ENCODE results near the gene LZTS2. TPM values are rescaled to one million over a fixed set of nuclear protein-coding genes. Genes with fewer than 3 reads are reported as not detected.

The LZTS2 gene
- total RNA-seq, 1 experiment from 2014 or later, result 11.3 TPM

DNA sequence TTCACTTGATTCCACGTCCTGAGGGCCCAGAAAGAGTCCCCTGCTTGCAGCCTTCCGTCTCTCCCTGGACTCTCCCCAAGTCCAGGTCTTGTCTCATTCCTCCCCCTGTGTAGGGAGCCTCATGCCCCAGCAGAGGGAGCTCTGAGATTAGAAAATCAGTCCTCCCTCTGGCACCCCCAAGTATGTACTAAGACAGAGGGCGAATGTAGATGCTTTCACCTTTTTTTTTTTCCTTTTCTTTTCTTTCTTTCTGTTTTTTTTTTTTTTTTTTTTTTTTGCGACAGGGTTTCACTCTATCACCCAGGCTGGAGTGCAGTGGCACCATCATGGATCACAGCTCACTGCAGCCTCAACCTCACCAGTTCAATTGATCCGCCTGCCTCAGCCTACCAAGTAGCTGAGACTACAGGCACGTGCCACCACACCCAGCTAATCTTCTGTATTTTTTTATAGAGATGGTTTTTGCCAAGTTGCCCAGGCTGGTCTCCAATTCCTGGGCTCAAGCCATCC lies 41.7 kb downstream of the LZTS2 start:
- Histone ChIP-seq H3K79me2 (ENCODE audit: low read length) (no peaks in the 10 kb centered on the region), H2AFZ (ENCODE audit: low read length) (no peak overlapping the region), H3K9ac (ENCODE audit: low read length) (no peak overlapping the region), H3K9me2 (replicated peaks; ENCODE audit: insufficient read depth, low read length) (no peaks in the 10 kb centered on the region), H3K4me3 (ENCODE audit: low read length) (no peak overlapping the region), H3K4me2 (ENCODE audit: low read depth, low read length, poor library complexity, severe bottlenecking) (no peak overlapping the region), H3K9me3 (ENCODE audit: low read length) (no peaks in the 10 kb centered on the region), H3K27me3 (ENCODE audit: low read length) (no peaks in the 10 kb centered on the region), H4K20me1 (ENCODE audit: insufficient read depth, low read depth, low read length) (no peaks in the 10 kb centered on the region), H3K4me1 (ENCODE audit: low read length) (peaks cover 22% of the 10 kb centered on the region), H3K27ac (ENCODE audit: low read length) (no peak overlapping the region), H3K36me3 (ENCODE audit: insufficient read depth, low read length) (no peaks in the 10 kb centered on the region)
- peak; percentile 93 for DNase-seq

DNA sequence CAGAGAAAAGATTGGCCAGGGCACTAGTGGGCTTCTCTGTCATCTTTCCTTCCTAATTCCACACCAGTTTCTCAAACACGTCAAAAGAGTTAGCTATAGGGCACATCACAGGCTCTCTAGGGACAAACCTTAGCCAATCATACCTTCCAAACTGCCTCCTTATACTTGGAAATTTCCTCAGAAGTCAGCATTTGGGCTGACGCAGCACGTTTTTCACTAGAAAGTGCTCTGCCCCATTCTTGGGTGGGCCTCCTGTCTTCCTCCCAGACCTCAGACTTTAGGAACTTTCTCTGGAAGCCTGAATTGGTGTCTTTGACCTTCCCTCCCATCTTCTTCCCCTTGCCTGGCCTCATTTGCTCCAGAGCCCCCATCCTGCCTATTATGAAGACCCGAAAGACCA lies 42.5 kb downstream of the LZTS2 start:
- H4K20me1 ChIP-seq (ENCODE audit: insufficient read depth, low read depth, low read length), result no peaks in the 10 kb centered on the region
- no peaks in the 10 kb centered on the region for H3K9me3 ChIP-seq (ENCODE audit: low read length)
- H3K79me2 ChIP-seq (ENCODE audit: low read length), result no peaks in the 10 kb centered on the region
- peak overlapping the region; percentile 73 for H3K4me3 ChIP-seq (ENCODE audit: low read length)
- peak overlapping the region; percentile 74 for H3K9ac ChIP-seq (ENCODE audit: low read length)
- DNase-seq, result no peak
- H3K36me3 ChIP-seq (ENCODE audit: insufficient read depth, low read length), result no peaks in the 10 kb centered on the region
- H3K4me2 ChIP-seq (ENCODE audit: low read depth, low read length, poor library complexity, severe bottlenecking), result peak overlapping the region; percentile 85
- peak overlapping the region; percentile 96 for H2AFZ ChIP-seq (ENCODE audit: low read length)
- H3K4me1 ChIP-seq (ENCODE audit: low read length), result peaks cover 22% of the 10 kb centered on the region
- H3K27me3 ChIP-seq (ENCODE audit: low read length), result no peaks in the 10 kb centered on the region
- H3K9me2 ChIP-seq (replicated peaks; ENCODE audit: insufficient read depth, low read length), result no peaks in the 10 kb centered on the region
- H3K27ac ChIP-seq (ENCODE audit: low read length), result 0 out of 2 replicates have a peak overlapping the region, but pooled peaks have one; percentile 39

DNA sequence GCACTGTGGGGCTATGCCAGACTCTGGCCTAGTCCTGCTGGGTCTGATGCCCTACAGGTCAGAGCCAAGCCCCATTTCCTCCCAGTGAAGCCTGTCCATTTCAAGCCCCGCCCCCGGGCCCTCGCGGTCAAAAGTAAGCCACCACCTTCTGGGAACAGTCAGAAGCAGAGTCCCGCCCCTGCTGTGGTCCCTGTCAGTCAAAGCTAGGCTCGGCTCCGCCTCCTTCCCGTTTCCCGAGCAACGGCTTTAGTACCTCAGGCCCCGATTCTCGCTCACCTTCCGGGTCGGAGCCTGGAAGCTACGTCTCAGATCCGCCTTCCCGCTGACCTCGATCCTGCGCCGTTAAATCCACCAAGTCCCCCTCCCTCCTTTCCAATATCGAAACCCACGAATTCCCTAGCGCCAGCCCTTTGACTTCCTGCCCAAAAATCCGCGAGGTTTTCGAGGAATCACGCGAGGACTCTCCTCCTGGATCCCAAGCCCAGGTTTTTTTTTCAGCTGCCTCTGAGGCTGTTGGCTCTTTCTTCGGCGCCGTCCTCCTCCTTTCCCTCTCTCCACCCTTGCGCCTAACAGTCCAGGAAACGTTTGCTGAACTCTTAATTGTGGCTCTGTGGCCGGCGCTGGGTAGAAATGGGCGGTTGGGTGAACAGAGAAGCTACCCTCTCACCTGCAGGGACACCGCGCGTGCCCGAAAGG lies 43.2 kb downstream of the LZTS2 start:
- Histone ChIP-seq H3K4me3 (ENCODE audit: low read length) (peak overlapping the region; percentile 73), H3K9me3 (ENCODE audit: low read length) (no peaks in the 10 kb centered on the region), H3K27ac (ENCODE audit: low read length) (no peak overlapping the region), H3K27me3 (ENCODE audit: low read length) (no peaks in the 10 kb centered on the region), H3K79me2 (ENCODE audit: low read length) (no peaks in the 10 kb centered on the region), H3K4me1 (ENCODE audit: low read length) (peaks cover 22% of the 10 kb centered on the region), H2AFZ (ENCODE audit: low read length) (peak overlapping the region; percentile 96), H4K20me1 (ENCODE audit: insufficient read depth, low read depth, low read length) (no peaks in the 10 kb centered on the region), H3K4me2 (ENCODE audit: low read depth, low read length, poor library complexity, severe bottlenecking) (peak overlapping the region; percentile 85), H3K9ac (ENCODE audit: low read length) (peak overlapping the region; percentile 74), H3K36me3 (ENCODE audit: insufficient read depth, low read length) (no peaks in the 10 kb centered on the region), H3K9me2 (replicated peaks; ENCODE audit: insufficient read depth, low read length) (no peaks in the 10 kb centered on the region)
- DNase-seq, result peak; percentile 98

DNA sequence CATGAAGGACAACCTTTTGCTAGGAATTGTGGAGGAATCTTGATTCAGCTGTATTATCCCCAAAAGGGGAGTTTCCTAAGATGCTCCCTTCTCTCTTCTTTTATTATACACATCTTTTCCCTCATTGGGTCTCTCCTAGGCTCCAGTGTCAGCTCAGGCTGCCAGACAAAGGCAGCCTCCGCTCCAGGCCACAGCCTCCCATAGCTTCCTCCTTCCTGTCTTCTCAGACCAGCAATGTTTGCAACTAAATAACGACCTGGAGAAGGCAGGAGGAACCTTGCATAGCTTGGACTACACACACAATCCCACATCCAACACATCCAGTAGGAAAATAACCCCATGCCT lies 43.7 kb downstream of the LZTS2 start:
- Histone ChIP-seq H3K4me3 (ENCODE audit: low read length) (peak overlapping the region; percentile 73), H3K9me2 (replicated peaks; ENCODE audit: insufficient read depth, low read length) (no peaks in the 10 kb centered on the region), H4K20me1 (ENCODE audit: insufficient read depth, low read depth, low read length) (no peaks in the 10 kb centered on the region), H3K9ac (ENCODE audit: low read length) (peak overlapping the region; percentile 74), H2AFZ (ENCODE audit: low read length) (peak overlapping the region; percentile 96; the same call in 1 of the 2 replicates), H3K9me3 (ENCODE audit: low read length) (no peaks in the 10 kb centered on the region), H3K79me2 (ENCODE audit: low read length) (no peaks in the 10 kb centered on the region), H3K27ac (ENCODE audit: low read length) (no peak overlapping the region), H3K27me3 (ENCODE audit: low read length) (no peaks in the 10 kb centered on the region), H3K4me2 (ENCODE audit: low read depth, low read length, poor library complexity, severe bottlenecking) (peak overlapping the region; percentile 85), H3K36me3 (ENCODE audit: insufficient read depth, low read length) (no peaks in the 10 kb centered on the region), H3K4me1 (ENCODE audit: low read length) (peaks cover 22% of the 10 kb centered on the region)
- no peak for DNase-seq

DNA sequence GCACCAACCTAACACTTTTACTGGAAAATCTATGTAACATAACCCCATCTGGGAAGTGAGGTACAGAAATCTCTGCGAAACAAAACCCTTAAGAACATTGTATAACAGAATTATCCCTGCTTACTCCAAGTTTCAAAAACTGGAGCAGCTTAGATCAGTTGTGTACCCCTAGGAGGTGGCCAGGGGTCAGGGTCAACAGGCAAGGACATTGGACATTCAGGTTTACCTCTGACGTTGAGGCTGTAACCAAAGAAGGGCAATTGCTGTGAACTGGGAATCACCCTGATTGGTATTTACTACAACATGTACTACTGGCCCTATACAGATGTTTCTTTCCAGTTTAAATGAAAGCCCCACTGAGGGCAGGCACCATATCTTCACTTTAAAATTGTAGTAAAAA lies 44.5 kb downstream of the LZTS2 start:
- DNase-seq, result no peak
- Histone ChIP-seq H2AFZ (ENCODE audit: low read length) (no peak overlapping the region), H3K4me1 (ENCODE audit: low read length) (peaks cover 22% of the 10 kb centered on the region), H3K9me3 (ENCODE audit: low read length) (no peaks in the 10 kb centered on the region), H3K4me3 (ENCODE audit: low read length) (no peak overlapping the region), H3K27ac (ENCODE audit: low read length) (no peak overlapping the region), H3K27me3 (ENCODE audit: low read length) (no peaks in the 10 kb centered on the region), H4K20me1 (ENCODE audit: insufficient read depth, low read depth, low read length) (no peaks in the 10 kb centered on the region), H3K4me2 (ENCODE audit: low read depth, low read length, poor library complexity, severe bottlenecking) (no peak overlapping the region), H3K9ac (ENCODE audit: low read length) (no peak overlapping the region), H3K79me2 (ENCODE audit: low read length) (no peaks in the 10 kb centered on the region), H3K36me3 (ENCODE audit: insufficient read depth, low read length) (no peaks in the 10 kb centered on the region), H3K9me2 (replicated peaks; ENCODE audit: insufficient read depth, low read length) (no peaks in the 10 kb centered on the region)

DNA sequence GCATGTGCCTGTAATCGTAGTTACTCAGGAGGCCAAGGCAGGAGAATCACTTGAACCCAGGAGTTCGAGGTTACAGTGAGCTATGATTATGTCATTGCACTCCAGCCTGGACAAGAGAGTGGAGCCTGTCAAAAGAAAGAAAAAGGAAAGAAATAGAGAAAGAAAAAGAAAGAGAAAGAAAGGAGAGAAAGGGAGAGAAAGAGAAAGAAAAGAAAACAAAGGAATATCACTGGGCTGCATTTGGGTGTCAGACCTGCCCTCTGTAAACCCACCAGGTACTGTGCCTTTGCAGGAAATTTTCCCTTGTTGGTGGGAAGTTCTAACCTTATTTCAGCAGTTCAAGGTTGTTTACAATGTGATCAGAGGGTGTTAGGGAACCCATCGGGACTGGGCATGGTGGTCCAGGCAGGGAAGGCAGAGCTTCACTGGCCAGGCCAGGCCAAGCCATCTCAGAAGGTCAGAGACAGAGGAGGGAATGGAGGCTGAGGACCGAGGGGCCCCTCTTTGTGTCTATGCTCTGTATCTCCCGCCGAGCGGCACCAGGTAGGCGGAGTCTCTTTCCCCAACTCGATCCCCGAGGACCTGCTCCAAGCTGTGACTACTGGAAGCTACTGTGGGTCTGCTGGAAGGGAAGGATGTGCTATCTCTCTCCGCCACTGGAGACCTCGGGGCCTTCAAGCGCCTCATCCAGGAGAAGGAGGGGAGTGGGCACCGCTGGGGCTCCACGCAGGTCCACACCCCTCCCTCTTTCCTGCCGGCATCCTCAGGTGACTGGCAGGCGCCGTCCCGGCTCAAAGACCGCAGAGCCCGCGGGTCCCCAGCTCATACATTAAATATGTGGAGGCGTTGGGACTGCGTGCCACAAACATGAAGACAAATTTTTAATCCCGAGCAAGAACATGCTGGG lies 47.0 kb downstream of the LZTS2 start:
- Histone ChIP-seq H3K79me2 (ENCODE audit: low read length) (no peaks in the 10 kb centered on the region), H3K4me3 (ENCODE audit: low read length) (no peak overlapping the region), H3K36me3 (ENCODE audit: insufficient read depth, low read length) (no peaks in the 10 kb centered on the region), H3K9ac (ENCODE audit: low read length) (no peak overlapping the region), H3K27ac (ENCODE audit: low read length) (no peak overlapping the region), H2AFZ (ENCODE audit: low read length) (no peak overlapping the region), H3K27me3 (ENCODE audit: low read length) (no peaks in the 10 kb centered on the region), H3K9me3 (ENCODE audit: low read length) (no peaks in the 10 kb centered on the region), H4K20me1 (ENCODE audit: insufficient read depth, low read depth, low read length) (no peaks in the 10 kb centered on the region), H3K4me2 (ENCODE audit: low read depth, low read length, poor library complexity, severe bottlenecking) (no peak overlapping the region), H3K4me1 (ENCODE audit: low read length) (peaks cover 35% of the 10 kb centered on the region), H3K9me2 (replicated peaks; ENCODE audit: insufficient read depth, low read length) (no peaks in the 10 kb centered on the region)
- no peak for DNase-seq

DNA sequence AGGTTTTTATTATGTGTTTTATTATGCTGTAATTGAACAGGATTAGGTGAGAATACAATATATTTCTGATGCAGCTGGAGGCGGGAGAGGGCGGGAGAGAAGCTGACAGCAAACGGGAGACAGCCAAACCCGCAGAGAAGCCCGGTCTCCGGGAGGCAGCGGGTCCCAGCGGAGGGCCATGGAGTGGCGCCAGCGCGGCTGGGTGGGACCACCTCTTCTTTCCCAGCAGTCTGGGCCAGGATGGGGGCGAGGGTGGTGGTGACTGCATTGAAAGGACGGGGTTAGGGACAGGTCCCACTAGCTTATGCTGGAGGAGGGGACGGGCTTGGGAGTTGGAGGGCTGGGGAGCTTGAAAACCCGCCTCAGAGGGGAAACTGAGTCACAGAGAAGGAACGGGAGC lies 47.7 kb downstream of the LZTS2 start:
- H3K4me3 ChIP-seq (ENCODE audit: low read length), result no peak overlapping the region
- H3K27ac ChIP-seq (ENCODE audit: low read length), result no peak overlapping the region
- H3K36me3 ChIP-seq (ENCODE audit: insufficient read depth, low read length), result no peaks in the 10 kb centered on the region
- H3K9ac ChIP-seq (ENCODE audit: low read length), result no peak overlapping the region
- H3K4me2 ChIP-seq (ENCODE audit: low read depth, low read length, poor library complexity, severe bottlenecking), result no peak overlapping the region
- no peak overlapping the region for H2AFZ ChIP-seq (ENCODE audit: low read length)
- H3K9me2 ChIP-seq (replicated peaks; ENCODE audit: insufficient read depth, low read length), result no peaks in the 10 kb centered on the region
- DNase-seq, result no peak
- peaks cover 28% of the 10 kb centered on the region for H3K4me1 ChIP-seq (ENCODE audit: low read length)
- H3K27me3 ChIP-seq (ENCODE audit: low read length), result no peaks in the 10 kb centered on the region
- no peaks in the 10 kb centered on the region for H4K20me1 ChIP-seq (ENCODE audit: insufficient read depth, low read depth, low read length)
- H3K79me2 ChIP-seq (ENCODE audit: low read length), result no peaks in the 10 kb centered on the region
- no peaks in the 10 kb centered on the region for H3K9me3 ChIP-seq (ENCODE audit: low read length)
